Lower lobe of right lung (tissue), 2 donors: ENCODE data around the gene SLC44A2. TPM values are rescaled to one million over a fixed set of nuclear protein-coding genes. Genes with fewer than 3 reads are reported as not detected.
"Not testable (repeated sequence)": the region's sequence is repeated elsewhere in the genome, so short reads cannot be mapped to it uniquely, and the experiment has no call there.

Experiments
- ATAC-seq, 2 donors: fragments of 200-7000 bp; cut with Tn5 transposase; one replicate each; pipeline ENCODE4 v1.9.1; 2020 to 2022; ENCODE audit warnings: mild to moderate bottlenecking in 2 of 2, moderate library complexity in 2 of 2
- DNase-seq: peaks from one replicate; pipeline ENCODE4 v3.0.0-alpha.2; 2020
- H3K27ac ChIP-seq: fragments of 200-600 bp; one replicate; pipeline ENCODE4 v1.8.0; 2022
- H3K27me3 ChIP-seq: fragments of 200-600 bp; one replicate; pipeline ENCODE4 v1.8.0; 2022; ENCODE audit warnings: low read depth
- H3K36me3 ChIP-seq: fragments of 200-600 bp; one replicate; pipeline ENCODE4 v1.8.0; 2022; ENCODE audit warnings: mild to moderate bottlenecking
- H3K4me1 ChIP-seq: fragments of 200-600 bp; one replicate; pipeline ENCODE4 v1.8.0; 2022
- H3K4me3 ChIP-seq: fragments of 200-600 bp; one replicate; pipeline ENCODE4 v1.8.0; 2022; ENCODE audit warnings: mild to moderate bottlenecking
- H3K9me3 ChIP-seq: fragments of 200-600 bp; one replicate; pipeline ENCODE4 v1.8.0; 2022
- intact Hi-C: fragments of 100-400 bp; cut with DNase I; formaldehyde crosslinking; loops from one replicate; pipeline ENCODE4 v1.11.0; 2022
- total RNA-seq: library from RNA; stranded (reverse); fragmentation: NEBNext Ultra II Directional; extraction: Animal tissue kit (Norgen Biotek cat#: 25700); gene quantifications from one replicate; pipeline ENCODE4 v1.2.1, GENCODE V29; 2021
- TF ChIP-seq, protein P1 (sequence below): fragments of 200-600 bp; IDR thresholded peaks from one replicate; pipeline ENCODE4 v1.8.0; 2022; ENCODE audit warnings: antibody characterized with exemption, mild to moderate bottlenecking
- donor health status: DM: no; HTN: yes; CAD: no; lungs with severe emphysema.

Gene SLC44A2
- total RNA-seq, 1 donor from 2014 or later, result 256 TPM

GRCh38 chr19:10670876-10671804 is 45.8 kb downstream of the SLC44A2 start:
- intact Hi-C loops, result no loop called here
- no peak overlapping the region for H3K4me3 ChIP-seq
- no peaks in the 10 kb centered on the region for H3K27me3 ChIP-seq
- no peaks in the 10 kb centered on the region for H3K9me3 ChIP-seq
- DNase-seq, result no peak
- H3K36me3 ChIP-seq, result peaks cover 69% of the 10 kb centered on the region
- no peak overlapping the region for H3K27ac ChIP-seq
- TF ChIP-seq, protein P1, sequence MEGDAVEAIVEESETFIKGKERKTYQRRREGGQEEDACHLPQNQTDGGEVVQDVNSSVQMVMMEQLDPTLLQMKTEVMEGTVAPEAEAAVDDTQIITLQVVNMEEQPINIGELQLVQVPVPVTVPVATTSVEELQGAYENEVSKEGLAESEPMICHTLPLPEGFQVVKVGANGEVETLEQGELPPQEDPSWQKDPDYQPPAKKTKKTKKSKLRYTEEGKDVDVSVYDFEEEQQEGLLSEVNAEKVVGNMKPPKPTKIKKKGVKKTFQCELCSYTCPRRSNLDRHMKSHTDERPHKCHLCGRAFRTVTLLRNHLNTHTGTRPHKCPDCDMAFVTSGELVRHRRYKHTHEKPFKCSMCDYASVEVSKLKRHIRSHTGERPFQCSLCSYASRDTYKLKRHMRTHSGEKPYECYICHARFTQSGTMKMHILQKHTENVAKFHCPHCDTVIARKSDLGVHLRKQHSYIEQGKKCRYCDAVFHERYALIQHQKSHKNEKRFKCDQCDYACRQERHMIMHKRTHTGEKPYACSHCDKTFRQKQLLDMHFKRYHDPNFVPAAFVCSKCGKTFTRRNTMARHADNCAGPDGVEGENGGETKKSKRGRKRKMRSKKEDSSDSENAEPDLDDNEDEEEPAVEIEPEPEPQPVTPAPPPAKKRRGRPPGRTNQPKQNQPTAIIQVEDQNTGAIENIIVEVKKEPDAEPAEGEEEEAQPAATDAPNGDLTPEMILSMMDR, result no peak
- ATAC-seq, result no peak
- H3K4me1 ChIP-seq, result peaks cover 14% of the 10 kb centered on the region

DNA sequence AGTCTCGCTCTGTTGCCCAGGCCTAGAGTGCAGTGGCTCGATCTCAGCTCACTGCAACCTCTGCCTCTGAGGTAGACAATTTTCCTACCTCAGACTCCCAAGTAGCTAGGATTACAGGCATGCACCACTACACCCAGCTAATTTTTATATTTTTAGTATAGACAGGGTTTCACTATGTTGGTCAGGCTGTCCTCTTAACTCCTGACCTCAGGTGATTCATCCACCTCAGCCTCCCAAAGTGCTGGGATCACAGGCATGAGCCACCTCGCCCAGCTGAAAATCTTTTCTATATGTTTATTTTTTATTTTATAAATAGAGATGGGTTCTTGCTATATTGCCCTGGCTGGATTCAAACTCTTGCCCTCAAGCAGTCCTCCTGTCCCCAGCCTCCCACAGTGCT is 46.6 kb downstream of the SLC44A2 start:
- intact Hi-C loops, ATAC-seq, DNase-seq, H3K4me3 ChIP-seq, H3K27ac ChIP-seq, H3K9me3 ChIP-seq, H3K27me3 ChIP-seq: not testable (repeated sequence)
- peaks cover 67% of the 10 kb centered on the region for H3K36me3 ChIP-seq
- peaks cover 11% of the 10 kb centered on the region for H3K4me1 ChIP-seq

DNA sequence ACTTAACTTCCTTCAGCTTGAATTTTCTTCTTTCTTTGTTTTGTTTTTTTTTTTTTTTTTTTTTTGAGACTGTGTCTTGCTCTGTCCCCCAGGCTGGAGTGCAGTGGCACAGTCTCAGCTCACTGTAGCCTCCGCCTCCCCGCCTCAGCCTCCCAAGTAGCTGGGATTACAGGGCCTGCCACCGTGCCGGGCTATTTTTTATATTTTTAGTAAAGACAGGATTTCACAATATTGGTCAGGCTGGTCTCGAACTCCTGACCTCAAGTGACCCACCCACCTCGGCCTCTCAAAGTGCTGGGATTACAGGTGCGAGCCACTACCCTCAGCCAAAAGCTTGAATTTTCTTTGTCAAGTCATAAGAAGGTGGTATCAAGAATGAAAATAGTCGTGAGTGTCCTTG is 49.9 kb downstream of the SLC44A2 start:
- H3K36me3 ChIP-seq, result peaks cover 91% of the 10 kb centered on the region
- H3K4me1 ChIP-seq, result peaks cover 11% of the 10 kb centered on the region
- DNase-seq, H3K27ac ChIP-seq, H3K4me3 ChIP-seq, ATAC-seq, H3K27me3 ChIP-seq, H3K9me3 ChIP-seq, intact Hi-C loops: not testable (repeated sequence)

DNA sequence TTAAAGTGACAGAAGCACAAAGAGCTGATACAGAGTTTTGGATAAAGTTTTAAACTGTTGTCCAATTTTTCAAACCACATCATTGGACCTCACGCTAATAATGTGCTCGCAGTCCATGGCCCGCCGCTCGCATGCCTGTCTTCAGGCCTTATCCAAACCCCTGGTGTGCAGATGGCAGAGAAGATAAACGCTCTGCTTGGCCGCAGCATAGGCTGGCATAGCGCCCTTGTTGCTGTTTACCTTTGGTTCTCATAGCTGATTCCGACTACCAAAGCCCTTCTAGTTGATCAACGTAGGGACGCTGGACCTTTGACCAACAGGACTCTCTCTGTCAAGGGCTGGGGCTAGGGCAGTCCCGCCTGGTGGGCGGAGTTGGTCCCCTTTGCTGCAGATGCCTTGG is 52.4 kb downstream of the SLC44A2 start:
- intact Hi-C loops, result no loop called here
- TF ChIP-seq, protein P1, result no peak
- Histone ChIP-seq H3K36me3 (peaks cover 91% of the 10 kb centered on the region), H3K27ac (no peak overlapping the region), H3K9me3 (no peaks in the 10 kb centered on the region), H3K4me1 (peaks cover 4% of the 10 kb centered on the region), H3K4me3 (no peak overlapping the region), H3K27me3 (no peaks in the 10 kb centered on the region)
- ATAC-seq (no peak), DNase-seq (no peak)

GRCh38 chr19:10678813-10679212 is 53.5 kb downstream of the SLC44A2 start:
- no peak overlapping the region for H3K27ac ChIP-seq
- TF ChIP-seq, protein P1, result no peak
- intact Hi-C loops, result no loop called here
- H3K4me1 ChIP-seq, result no peaks in the 10 kb centered on the region
- H3K4me3 ChIP-seq, result no peak overlapping the region
- no peaks in the 10 kb centered on the region for H3K9me3 ChIP-seq
- ATAC-seq, result no peak
- H3K27me3 ChIP-seq, result no peaks in the 10 kb centered on the region
- H3K36me3 ChIP-seq, result peaks cover 91% of the 10 kb centered on the region
- no peak for DNase-seq

DNA sequence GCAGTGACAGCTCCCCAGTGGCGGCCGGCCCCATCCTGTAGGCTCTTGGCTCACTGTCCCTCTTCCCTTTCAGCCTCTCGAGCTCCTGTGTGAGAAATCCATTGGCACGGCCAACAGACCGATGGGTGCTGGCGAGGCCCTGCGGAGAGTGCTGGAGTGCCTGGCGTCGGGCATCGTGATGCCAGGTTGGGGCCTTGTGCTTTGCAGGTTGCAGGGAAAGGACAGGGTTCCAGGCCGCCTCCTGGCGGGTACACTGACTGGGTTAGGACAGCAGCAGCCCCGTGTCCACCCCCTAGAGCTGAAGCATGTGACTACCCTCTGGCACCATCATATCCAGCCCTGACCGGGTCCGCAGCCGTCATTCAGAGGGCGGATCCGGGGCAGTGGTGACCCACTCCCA is 54.4 kb downstream of the SLC44A2 start:
- Histone ChIP-seq H3K9me3 (no peaks in the 10 kb centered on the region), H3K27me3 (no peaks in the 10 kb centered on the region), H3K27ac (no peak overlapping the region), H3K36me3 (peaks cover 93% of the 10 kb centered on the region), H3K4me3 (no peak overlapping the region), H3K4me1 (no peaks in the 10 kb centered on the region)
- ATAC-seq (no peak), DNase-seq (no peak)
- intact Hi-C loops, result no loop called here
- TF ChIP-seq, protein P1, result no peak
